GM12874 (cell line): ENCODE data around the gene GRIN2A.

ENCODE experiments used
- TF ChIP-seq, protein P1 (sequence below): IDR thresholded peaks from 2 replicates; pipeline ENCODE4 v1.5.1; 2011; ENCODE audit warnings: low read depth, mild to moderate bottlenecking, control low read depth, low read length, moderate library complexity; ENCODE audit not compliant: insufficient read depth

Gene GRIN2A

GRCh38 chr16:10121491-10121890 is 60.7 kb downstream of the GRIN2A start:
- TF ChIP-seq, protein P1, sequence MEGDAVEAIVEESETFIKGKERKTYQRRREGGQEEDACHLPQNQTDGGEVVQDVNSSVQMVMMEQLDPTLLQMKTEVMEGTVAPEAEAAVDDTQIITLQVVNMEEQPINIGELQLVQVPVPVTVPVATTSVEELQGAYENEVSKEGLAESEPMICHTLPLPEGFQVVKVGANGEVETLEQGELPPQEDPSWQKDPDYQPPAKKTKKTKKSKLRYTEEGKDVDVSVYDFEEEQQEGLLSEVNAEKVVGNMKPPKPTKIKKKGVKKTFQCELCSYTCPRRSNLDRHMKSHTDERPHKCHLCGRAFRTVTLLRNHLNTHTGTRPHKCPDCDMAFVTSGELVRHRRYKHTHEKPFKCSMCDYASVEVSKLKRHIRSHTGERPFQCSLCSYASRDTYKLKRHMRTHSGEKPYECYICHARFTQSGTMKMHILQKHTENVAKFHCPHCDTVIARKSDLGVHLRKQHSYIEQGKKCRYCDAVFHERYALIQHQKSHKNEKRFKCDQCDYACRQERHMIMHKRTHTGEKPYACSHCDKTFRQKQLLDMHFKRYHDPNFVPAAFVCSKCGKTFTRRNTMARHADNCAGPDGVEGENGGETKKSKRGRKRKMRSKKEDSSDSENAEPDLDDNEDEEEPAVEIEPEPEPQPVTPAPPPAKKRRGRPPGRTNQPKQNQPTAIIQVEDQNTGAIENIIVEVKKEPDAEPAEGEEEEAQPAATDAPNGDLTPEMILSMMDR = no peak

DNA sequence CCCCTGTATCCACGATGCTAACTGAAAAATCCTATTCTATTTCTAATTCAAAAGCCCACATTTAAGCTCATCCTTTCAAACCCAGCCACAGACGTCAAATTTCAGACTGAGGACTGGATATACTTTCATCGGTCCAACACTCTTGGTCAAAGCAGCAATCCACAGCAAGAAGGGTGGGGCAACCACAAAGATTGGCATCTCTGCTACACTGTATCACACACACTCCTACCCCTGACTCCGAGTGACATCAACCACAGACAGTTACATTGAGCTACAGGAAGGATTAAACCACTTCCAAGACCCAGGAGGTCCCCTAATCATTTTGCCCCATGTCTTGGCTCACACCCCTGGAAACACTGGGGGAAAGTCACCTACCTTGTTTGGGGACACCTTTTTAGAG is 61.3 kb downstream of the GRIN2A start:
- TF ChIP-seq, protein P1 = no peak

DNA sequence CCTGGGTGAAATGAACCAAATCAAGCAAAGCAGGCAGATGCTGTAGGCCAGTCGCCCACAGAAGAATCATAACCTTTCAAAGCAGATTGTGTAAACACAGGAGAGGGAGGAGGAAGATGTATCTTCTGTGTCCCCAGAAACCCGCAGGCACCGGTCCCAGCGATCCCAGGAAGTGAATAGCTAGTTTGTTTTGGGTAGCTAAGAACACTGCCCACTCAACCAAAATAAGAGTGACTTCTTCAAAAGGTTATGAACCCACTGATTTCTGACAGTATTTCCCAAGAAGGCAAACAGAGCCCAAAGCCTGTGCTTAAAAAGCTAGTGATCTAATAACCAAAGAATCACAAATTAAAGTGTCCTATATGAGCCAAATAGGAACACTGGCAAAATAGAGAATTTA is 67.8 kb downstream of the GRIN2A start:
- TF ChIP-seq, protein P1 = no peak

- TF ChIP-seq, protein P1 = no peak
Observed at GRCh38 chr16:10113248-10113647, 69.0 kb downstream of the GRIN2A start.

GRCh38 chr16:10112021-10112420 is 70.2 kb downstream of the GRIN2A start:
- TF ChIP-seq, protein P1 = no peak

DNA sequence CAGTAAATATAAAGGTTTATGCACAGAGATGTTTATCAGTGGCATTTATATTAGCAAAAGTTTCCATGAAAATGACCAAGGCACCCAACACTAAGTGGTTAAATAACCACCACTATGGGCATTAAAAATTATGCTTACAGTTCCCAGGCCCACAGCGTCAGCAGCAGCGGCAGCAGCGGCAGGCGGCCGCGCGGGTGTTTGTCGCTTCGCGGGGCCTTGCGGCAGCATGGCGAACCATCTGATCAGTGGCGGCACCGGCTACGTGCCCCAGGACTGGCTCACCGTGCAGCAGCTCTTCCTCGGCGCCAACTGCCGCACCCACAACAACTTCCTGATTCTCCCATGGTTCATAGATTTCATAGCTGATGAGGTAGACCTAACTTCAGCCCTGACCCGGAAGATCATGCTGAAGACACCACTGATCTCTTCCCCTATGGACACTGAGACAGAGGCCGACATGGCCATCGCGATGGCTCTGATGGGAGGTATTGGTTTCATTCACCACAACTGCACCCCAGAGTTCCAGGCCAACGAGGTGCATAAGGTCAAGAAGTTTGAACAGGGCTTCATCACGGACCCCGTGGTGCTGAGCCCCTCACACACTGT is 71.0 kb downstream of the GRIN2A start:
- TF ChIP-seq, protein P1 = no peak

DNA sequence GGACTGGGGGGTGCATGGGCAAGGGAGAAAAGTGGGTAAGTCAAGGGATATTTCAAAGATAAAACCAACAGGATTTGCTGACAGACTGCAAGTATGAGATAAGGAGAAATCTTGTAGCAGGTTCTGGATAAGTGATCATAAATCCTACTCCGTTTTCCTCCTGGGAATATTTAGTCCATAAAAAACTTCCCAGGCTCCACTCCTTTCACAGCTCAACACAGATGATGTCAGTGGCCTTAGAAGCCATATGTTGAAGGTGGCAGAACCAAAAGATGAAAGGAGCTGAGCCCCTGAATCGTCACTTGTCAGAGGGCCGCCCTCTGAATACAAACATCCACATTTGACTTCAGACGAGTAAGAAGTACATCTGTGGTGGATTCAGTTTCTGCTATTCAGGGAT is 71.7 kb downstream of the GRIN2A start:
- TF ChIP-seq, protein P1 = no peak

DNA sequence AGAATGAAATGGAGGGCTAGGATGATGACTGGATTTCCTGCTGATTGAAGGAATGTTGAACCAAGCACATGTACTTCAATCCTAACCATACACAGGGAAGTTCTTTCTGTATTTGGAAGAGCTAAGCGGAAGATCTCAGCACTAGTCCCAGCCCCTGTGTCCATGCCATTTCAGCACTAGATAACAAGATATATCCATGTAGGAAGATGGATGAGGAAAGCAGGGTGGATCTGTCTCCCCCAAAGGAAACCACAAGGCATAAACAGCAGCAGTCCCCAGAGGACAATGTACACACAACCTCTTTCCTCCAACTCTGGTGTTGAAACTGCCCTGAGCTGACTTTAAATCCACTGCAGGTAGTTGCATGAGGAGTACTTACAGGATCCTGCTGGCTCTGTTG is 75.1 kb downstream of the GRIN2A start:
- TF ChIP-seq, protein P1 = no peak
